ENCODE measurements around the gene LSP1. TPM values are rescaled to one million over a fixed set of nuclear protein-coding genes. Genes with fewer than 3 reads are reported as not detected.
A peak's percentile ranks its signal among the peaks of the same experiment; 100 is the strongest.

LSP1 gene
- total RNA-seq, 2 experiments from 2014 or later: 232 to 303 TPM

GRCh38 chr11:1852271-1852876 lies 510 bp upstream of the LSP1 start:
- Histone ChIP-seq H3K4me1 (ENCODE audit: insufficient read depth, low read length, poor library complexity, severe bottlenecking) (peaks cover 53% of the 10 kb centered on the region), H4K20me1 (ENCODE audit: insufficient read depth, low read length) (peaks cover 10% of the 10 kb centered on the region), H3K9me3 (ENCODE audit: low read length) (no peaks in the 10 kb centered on the region), H3K36me3 (ENCODE audit: insufficient read depth, low read length) (no peaks in the 10 kb centered on the region; the same call in 1 of the 2 replicates), H3K4me3 (ENCODE audit: low read depth, low read length, poor library complexity, severe bottlenecking) (peak overlapping the region; percentile 93), H3K79me2 (ENCODE audit: insufficient read depth, low read depth, low read length) (peaks cover 29% of the 10 kb centered on the region), H3K4me2 (ENCODE audit: low read length) (peak overlapping the region; percentile 85), H3K9me2 (ENCODE audit: insufficient read depth, low read length) (no peaks in the 10 kb centered on the region), H3K27ac (ENCODE audit: low read depth, low read length, poor library complexity, severe bottlenecking) (peak overlapping the region; percentile 96), H2AFZ (ENCODE audit: low read length) (peak overlapping the region; percentile 26; the same call in 1 of the 2 replicates)
- TF ChIP-seq CTCF (conservative IDR thresholded peaks at IDR 0.05; ENCODE audit: low read length) (no peak), EZH2phosphoT487 (IDR thresholded peaks at IDR 0.05; ENCODE audit: borderline replicate concordance, low read depth, low read length) (no peak)
- intact Hi-C loops (cut with micrococcal nuclease; ENCODE audit: unreplicated experiment): loop anchor here (1.0 to 5.0 kb wide), 3 partner anchors 12 to 535 kb away; no protein-coding TSS in a partner anchor
- POLR2A ChIA-PET: interaction anchor here (1.3 kb wide), 2 partner anchors 12 to 13 kb away, joined by 3 to 4 read pairs; partner anchors contain the start of gene TNNI2
- CTCF ChIA-PET (ENCODE audit: unreplicated experiment): no interaction called here
- no peak for DNase-seq (ENCODE audit: low spot score)
- BruUV-seq (replicated peaks): no TSS peak

- no peak for TF ChIP-seq CTCF (conservative IDR thresholded peaks at IDR 0.05; ENCODE audit: low read length)
- no peak for TF ChIP-seq EZH2phosphoT487 (IDR thresholded peaks at IDR 0.05; ENCODE audit: borderline replicate concordance, low read depth, low read length)
- intact Hi-C loops (cut with micrococcal nuclease; ENCODE audit: unreplicated experiment): loop anchor here (2.0 to 5.0 kb wide), 3 partner anchors 29 to 534 kb away; no protein-coding TSS in a partner anchor
- peak overlapping the region; percentile 93 for H3K4me3 ChIP-seq (ENCODE audit: low read depth, low read length, poor library complexity, severe bottlenecking)
- H3K36me3 ChIP-seq (ENCODE audit: insufficient read depth, low read length): no peaks in the 10 kb centered on the region; the same call in 1 of the 2 replicates
- BruUV-seq (replicated peaks): no TSS peak
- DNase-seq (ENCODE audit: low spot score): peak; percentile 19
- CTCF ChIA-PET (ENCODE audit: unreplicated experiment): interaction anchor here (1.1 kb wide), 1 partner anchor 13 kb away, joined by 10 read pairs; no protein-coding TSS in a partner anchor
- no peaks in the 10 kb centered on the region for H3K9me3 ChIP-seq (ENCODE audit: low read length)
- H3K27ac ChIP-seq (ENCODE audit: low read depth, low read length, poor library complexity, severe bottlenecking): peak overlapping the region; percentile 96
- POLR2A ChIA-PET: interaction anchor here (1.3 kb wide), 1 partner anchor 14 kb away, joined by 4 read pairs; the partner anchor contains the start of gene TNNI2
- peaks cover 10% of the 10 kb centered on the region for H4K20me1 ChIP-seq (ENCODE audit: insufficient read depth, low read length)
- H2AFZ ChIP-seq (ENCODE audit: low read length): no peak overlapping the region
- H3K9me2 ChIP-seq (ENCODE audit: insufficient read depth, low read length): no peaks in the 10 kb centered on the region
- peaks cover 29% of the 10 kb centered on the region for H3K79me2 ChIP-seq (ENCODE audit: insufficient read depth, low read depth, low read length)
- peaks cover 53% of the 10 kb centered on the region for H3K4me1 ChIP-seq (ENCODE audit: insufficient read depth, low read length, poor library complexity, severe bottlenecking)
- peak overlapping the region; percentile 85 for H3K4me2 ChIP-seq (ENCODE audit: low read length)
These were observed 670 bp downstream of the LSP1 start for GRCh38 chr11:1853376-1854131.
